ENCODE measurements around the gene C9orf85.

Gene C9orf85

DNA sequence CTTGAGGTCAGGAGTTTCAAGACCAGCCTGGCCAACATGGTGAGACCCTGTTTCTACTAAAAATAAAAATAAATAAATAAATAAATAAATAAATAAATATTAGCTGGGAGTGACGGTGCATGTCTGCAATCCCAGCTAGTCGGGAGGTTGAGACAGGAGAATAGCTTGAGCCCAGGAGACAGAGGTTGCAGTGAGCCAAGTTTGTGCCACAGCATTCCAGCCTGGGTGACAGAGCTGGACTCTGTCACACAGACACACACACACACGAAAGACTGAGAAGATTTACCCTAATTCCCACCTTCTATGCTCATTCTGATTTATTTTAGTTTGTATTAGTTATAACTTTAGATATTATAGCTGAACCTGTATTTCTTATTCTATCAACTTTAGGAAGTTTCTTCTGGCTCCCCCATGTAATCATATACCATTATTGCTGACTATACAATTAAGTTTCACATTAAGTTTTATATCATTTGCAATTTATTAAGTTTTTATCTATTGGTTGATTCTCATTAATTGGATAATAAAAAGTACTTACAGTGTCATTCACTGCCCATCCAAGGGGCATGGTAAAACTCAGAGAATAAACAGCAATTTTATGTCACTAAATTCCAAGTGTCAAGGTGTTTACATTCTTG lies 21.3 kb upstream of the C9orf85 start:
- H3K4me3 ChIP-seq (ENCODE audit: low read depth, low read length, poor library complexity, severe bottlenecking), result no peak overlapping the region
- no peak overlapping the region for H3K9ac ChIP-seq (ENCODE audit: low read length)
- no peaks in the 10 kb centered on the region for H3K9me3 ChIP-seq (ENCODE audit: low read length)
- H3K79me2 ChIP-seq (ENCODE audit: insufficient read depth, low read length), result peaks cover 88% of the 10 kb centered on the region
- TF ChIP-seq EZH2 (IDR thresholded peaks at IDR 0.05; ENCODE audit: borderline replicate concordance, low read length), result no peak
- TF ChIP-seq, protein P1, sequence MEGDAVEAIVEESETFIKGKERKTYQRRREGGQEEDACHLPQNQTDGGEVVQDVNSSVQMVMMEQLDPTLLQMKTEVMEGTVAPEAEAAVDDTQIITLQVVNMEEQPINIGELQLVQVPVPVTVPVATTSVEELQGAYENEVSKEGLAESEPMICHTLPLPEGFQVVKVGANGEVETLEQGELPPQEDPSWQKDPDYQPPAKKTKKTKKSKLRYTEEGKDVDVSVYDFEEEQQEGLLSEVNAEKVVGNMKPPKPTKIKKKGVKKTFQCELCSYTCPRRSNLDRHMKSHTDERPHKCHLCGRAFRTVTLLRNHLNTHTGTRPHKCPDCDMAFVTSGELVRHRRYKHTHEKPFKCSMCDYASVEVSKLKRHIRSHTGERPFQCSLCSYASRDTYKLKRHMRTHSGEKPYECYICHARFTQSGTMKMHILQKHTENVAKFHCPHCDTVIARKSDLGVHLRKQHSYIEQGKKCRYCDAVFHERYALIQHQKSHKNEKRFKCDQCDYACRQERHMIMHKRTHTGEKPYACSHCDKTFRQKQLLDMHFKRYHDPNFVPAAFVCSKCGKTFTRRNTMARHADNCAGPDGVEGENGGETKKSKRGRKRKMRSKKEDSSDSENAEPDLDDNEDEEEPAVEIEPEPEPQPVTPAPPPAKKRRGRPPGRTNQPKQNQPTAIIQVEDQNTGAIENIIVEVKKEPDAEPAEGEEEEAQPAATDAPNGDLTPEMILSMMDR (IDR thresholded peaks at IDR 0.05; ENCODE audit: low read length), result no peak
- H3K27me3 ChIP-seq (ENCODE audit: insufficient read depth, low read length), result no peaks in the 10 kb centered on the region
- H3K9me2 ChIP-seq (ENCODE audit: low read depth, low read length), result no peaks in the 10 kb centered on the region
- no peaks in the 10 kb centered on the region for H4K20me1 ChIP-seq (ENCODE audit: insufficient read depth, low read length)
- H3K4me1 ChIP-seq (ENCODE audit: insufficient read depth, low read length, severe bottlenecking), result peaks cover 51% of the 10 kb centered on the region
- no peak overlapping the region for H3K27ac ChIP-seq (ENCODE audit: low read depth, low read length, poor library complexity, severe bottlenecking)
- no peaks in the 10 kb centered on the region for H3F3A ChIP-seq (ENCODE audit: insufficient read depth, low read length)
- H2AFZ ChIP-seq (ENCODE audit: low read length), result no peak overlapping the region
- H3K36me3 ChIP-seq (ENCODE audit: insufficient read depth, low read length), result no peaks in the 10 kb centered on the region
- H3K4me2 ChIP-seq (ENCODE audit: low read length), result no peak overlapping the region

DNA sequence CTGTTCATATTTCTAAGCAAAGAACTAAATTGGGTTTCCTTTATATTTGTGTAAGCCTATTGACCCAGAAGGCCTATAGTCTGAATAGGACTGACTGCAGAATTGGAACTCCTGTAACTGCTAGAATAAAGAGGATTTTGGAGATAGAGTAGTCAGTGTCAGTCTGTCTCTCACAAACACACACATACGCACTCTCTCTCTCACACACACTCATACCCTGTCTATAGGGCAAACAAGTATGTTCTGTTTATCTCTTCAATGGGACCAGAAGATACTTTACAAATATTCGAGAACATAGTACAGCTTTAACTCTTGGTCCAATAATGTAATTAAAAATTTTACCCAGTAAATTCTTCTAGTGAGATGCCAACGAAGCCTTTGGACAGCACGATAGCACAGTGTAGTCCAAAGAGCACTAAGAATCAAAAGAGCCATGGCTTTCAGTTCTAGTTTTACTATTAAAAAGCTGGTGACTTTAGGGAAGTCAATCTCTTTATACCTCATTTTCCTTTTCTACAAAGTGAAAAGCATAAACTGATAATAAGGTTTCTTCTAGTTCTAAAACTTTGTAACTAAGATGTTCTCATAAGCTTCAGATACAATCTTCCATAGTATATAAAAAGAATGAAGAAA lies 19.8 kb upstream of the C9orf85 start:
- Histone ChIP-seq H3K9me3 (ENCODE audit: low read length) (no peaks in the 10 kb centered on the region), H3F3A (ENCODE audit: insufficient read depth, low read length) (no peaks in the 10 kb centered on the region), H2AFZ (ENCODE audit: low read length) (no peak overlapping the region), H3K36me3 (ENCODE audit: insufficient read depth, low read length) (no peaks in the 10 kb centered on the region), H3K4me2 (ENCODE audit: low read length) (0 out of 2 replicates have a peak overlapping the region, but pooled peaks have one; percentile 14), H3K27ac (ENCODE audit: low read depth, low read length, poor library complexity, severe bottlenecking) (peak overlapping the region; percentile 9), H3K4me1 (ENCODE audit: insufficient read depth, low read length, severe bottlenecking) (peaks cover 56% of the 10 kb centered on the region), H3K9ac (ENCODE audit: low read length) (no peak overlapping the region), H4K20me1 (ENCODE audit: insufficient read depth, low read length) (no peaks in the 10 kb centered on the region), H3K9me2 (ENCODE audit: low read depth, low read length) (no peaks in the 10 kb centered on the region), H3K27me3 (ENCODE audit: insufficient read depth, low read length) (no peaks in the 10 kb centered on the region), H3K4me3 (ENCODE audit: low read depth, low read length, poor library complexity, severe bottlenecking) (no peak overlapping the region), H3K79me2 (ENCODE audit: insufficient read depth, low read length) (peaks cover 90% of the 10 kb centered on the region)
- TF ChIP-seq, protein P1 (IDR thresholded peaks at IDR 0.05; ENCODE audit: low read length), result no peak
- TF ChIP-seq EZH2 (IDR thresholded peaks at IDR 0.05; ENCODE audit: borderline replicate concordance, low read length), result no peak

DNA sequence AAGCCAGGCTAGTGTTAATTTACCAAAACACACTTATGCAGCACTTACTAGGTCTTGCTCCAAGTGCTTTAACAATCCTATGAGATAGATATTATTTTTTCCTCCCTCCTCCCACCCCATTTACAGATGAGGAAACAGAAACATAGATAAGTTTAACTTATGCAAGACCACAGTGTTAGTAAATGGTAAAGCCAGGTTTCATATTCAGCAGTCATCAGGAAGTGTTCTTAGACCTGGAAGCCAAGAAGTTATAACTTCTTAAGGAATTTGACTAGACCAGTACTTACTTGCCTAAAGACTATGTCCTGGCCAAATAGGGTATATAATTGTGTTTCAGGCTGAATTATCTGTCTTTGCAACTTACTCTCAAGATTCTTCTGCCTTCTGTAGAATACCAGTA lies 16.3 kb upstream of the C9orf85 start:
- Histone ChIP-seq H3K4me3 (ENCODE audit: low read depth, low read length, poor library complexity, severe bottlenecking) (no peak overlapping the region), H4K20me1 (ENCODE audit: insufficient read depth, low read length) (no peaks in the 10 kb centered on the region), H3K4me2 (ENCODE audit: low read length) (no peak overlapping the region)

More for the DNA sequence above, 16.3 kb upstream of the C9orf85 start:
- Histone ChIP-seq H3K36me3 (ENCODE audit: insufficient read depth, low read length) (no peaks in the 10 kb centered on the region), H3K9me2 (ENCODE audit: low read depth, low read length) (no peaks in the 10 kb centered on the region), H3K9me3 (ENCODE audit: low read length) (no peaks in the 10 kb centered on the region), H3F3A (ENCODE audit: insufficient read depth, low read length) (no peaks in the 10 kb centered on the region), H3K4me1 (ENCODE audit: insufficient read depth, low read length, severe bottlenecking) (peaks cover 76% of the 10 kb centered on the region), H3K79me2 (ENCODE audit: insufficient read depth, low read length) (peaks cover 83% of the 10 kb centered on the region), H3K27me3 (ENCODE audit: insufficient read depth, low read length) (no peaks in the 10 kb centered on the region), H2AFZ (ENCODE audit: low read length) (no peak overlapping the region), H3K9ac (ENCODE audit: low read length) (no peak overlapping the region), H3K27ac (ENCODE audit: low read depth, low read length, poor library complexity, severe bottlenecking) (peak overlapping the region; percentile 28)
- TF ChIP-seq, protein P1 (IDR thresholded peaks at IDR 0.05; ENCODE audit: low read length), result no peak
- TF ChIP-seq EZH2 (IDR thresholded peaks at IDR 0.05; ENCODE audit: borderline replicate concordance, low read length), result no peak
